Bone marrow (tissue), 2 donors: ENCODE data around the gene AKT1S1.

Source experiments
- DNase-seq, 2 donors: peaks; one replicate each; lab custom pipeline; 2025; lab: John Stamatoyannopoulos, UW

The AKT1S1 gene

GRCh38 chr19:49854378-49855263 is 22.5 kb downstream of the AKT1S1 start:
- DNase-seq: no peak

DNA sequence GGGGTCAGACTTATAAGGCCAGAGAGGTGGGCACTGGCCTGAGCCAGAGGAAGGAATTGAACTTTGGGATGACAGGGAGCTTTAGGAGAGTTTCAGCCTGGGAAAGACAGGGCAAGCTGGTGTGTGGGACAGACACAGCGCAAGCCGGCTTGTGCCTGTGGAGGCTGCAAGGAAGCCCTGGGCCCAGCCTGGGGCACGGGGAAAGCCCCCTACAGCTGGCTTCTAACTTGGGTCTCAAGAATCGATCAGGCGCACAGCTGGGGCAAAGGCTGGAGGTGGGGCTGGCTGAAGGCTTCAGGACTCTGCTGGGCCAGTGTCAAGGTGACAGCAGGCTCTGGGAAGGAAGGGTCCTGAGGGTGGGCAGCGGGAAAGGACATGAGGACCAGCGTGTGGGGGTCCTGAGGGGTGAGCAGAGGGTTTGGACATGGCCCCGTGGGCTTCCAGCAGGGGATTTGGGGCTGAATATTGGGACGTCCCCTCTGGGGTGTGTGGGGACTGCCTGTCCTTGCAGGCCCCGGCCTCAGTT is 23.2 kb downstream of the AKT1S1 start:
- no peak for DNase-seq

GRCh38 chr19:49852631-49853126 is 24.5 kb downstream of the AKT1S1 start:
- DNase-seq: no peak

GRCh38 chr19:49851456-49852259 is 25.5 kb downstream of the AKT1S1 start:
- DNase-seq: no peak

DNA sequence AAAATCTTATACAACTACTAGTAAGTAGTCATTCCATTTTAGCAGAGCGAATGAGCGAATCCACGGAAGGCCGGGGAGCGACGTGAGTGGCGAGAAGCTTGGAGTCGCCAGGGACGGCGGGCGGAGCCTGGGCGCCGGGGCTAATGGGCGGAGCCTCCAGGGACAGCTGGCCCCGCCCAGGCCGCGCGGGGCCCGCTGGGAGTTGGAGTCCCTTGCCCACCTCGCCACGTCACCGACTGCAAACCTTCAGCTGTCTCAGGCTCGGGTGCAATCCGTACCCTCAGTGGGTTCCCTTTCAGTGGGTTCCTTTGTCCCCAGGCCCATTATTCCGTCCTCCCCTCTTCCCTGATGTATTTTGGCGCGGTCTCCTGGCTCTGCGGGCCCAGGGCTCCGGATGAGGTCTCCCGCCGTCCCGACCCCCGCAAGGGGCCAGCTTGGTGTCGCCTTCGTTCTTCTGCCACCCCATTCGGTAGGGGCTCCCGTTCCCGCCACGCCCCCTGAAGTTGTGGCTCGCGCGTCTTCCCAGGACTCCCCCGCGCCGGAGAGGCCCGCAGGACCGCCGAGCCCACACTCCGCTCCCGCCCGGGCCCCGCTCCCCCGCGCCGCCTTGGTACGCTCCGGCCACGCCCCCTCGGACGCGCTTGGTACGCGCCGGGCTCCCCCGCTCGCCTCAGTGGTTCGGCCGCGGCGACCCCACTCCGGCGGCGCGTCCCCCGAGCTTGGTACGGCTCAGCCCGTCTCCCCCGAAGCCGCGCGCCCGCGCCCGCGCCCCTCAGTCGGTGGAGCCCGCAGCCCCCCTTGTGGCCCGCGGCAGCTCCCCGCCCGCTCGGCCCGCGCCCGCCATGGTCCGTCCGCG is 26.4 kb downstream of the AKT1S1 start, which contains the start of gene PTOV1:
TSS of gene PTOV1 (plus strand) at position 673 of the 856 bp plus-strand sequence.
- peak; percentile 79 to 92 for DNase-seq

GRCh38 chr19:49850221-49850486 is 27.0 kb downstream of the AKT1S1 start:
- no peak for DNase-seq

DNA sequence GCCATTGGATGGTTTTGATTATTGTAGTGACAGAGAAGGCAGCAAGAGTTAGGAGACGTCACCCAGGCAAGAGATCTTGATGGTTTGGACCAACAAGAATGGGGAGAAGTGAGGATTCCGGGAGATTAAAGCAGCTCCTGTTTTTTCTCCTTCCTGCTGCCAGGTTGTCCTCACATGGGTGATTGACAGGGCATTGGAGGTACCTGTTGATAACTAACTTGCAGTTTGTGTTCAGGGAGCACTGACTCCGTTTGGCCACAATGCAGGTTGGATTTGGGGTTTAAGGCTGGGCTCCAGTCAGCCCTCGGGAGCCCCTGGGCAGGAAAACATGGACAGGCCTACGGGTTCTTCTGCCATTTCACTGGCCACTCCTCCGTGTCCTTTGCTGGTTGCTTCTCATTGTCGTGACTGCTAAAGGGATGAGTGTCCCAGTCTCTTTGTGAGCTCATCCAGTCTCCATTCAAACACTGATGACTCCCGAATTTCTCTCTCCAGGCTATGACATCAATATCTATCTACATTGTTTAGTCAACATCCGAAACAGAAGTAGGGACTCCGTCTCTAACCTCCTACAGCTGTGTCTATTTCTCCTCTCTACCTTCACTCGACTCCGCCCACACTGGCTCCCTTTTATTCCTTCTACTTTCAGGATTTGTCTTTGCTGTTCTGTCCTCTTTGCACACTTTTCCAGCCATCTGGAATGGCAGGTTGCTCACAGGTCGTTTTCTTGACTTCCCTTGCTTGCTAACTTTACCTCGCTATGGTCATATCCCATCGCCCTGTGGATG is 27.5 kb downstream of the AKT1S1 start:
- DNase-seq: no peak

DNA sequence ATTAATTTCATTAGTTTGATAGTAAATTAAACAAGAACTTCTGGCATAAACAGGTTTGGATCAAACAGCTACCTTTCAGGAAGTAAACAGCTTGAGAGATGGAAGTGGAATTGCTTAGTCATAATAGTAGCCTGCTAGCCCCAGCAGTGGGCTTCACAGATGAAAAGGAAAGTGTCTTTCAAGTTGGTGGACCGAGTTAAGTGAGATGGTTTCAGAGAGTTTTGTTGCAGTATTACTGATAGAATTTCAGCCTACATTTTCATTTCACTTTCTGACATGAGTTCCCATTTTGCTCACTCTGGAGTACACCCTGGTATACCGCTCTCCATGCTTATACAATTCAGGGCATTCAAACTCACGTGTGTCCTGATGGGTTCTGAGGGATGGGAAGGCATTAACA is 28.2 kb downstream of the AKT1S1 start:
- DNase-seq: no peak

- peak in 1 of 2 donors; percentile 74 for DNase-seq
Observed at GRCh38 chr19:49847731-49848696, 29.1 kb downstream of the AKT1S1 start.

GRCh38 chr19:49846408-49846807 is 30.7 kb downstream of the AKT1S1 start:
- no peak for DNase-seq

DNA sequence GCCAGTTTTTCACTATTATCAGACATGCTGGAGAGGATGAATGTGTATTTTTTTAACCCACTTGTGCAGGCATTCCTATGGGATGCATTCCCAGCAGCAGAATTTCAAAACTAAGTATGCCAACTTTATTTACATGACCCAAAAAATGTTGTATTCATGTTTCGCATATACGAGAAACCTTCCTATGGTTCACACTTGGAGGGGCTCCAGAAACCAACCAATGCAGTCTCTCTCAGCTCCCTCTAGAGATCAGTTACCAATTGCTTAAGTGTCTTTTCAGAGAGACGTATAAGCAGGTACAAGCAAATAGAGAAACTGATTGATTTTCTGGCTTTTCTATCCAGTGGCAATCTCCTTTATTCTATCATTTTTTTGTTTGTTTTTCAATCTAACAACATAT is 31.7 kb downstream of the AKT1S1 start:
- DNase-seq: no peak

DNA sequence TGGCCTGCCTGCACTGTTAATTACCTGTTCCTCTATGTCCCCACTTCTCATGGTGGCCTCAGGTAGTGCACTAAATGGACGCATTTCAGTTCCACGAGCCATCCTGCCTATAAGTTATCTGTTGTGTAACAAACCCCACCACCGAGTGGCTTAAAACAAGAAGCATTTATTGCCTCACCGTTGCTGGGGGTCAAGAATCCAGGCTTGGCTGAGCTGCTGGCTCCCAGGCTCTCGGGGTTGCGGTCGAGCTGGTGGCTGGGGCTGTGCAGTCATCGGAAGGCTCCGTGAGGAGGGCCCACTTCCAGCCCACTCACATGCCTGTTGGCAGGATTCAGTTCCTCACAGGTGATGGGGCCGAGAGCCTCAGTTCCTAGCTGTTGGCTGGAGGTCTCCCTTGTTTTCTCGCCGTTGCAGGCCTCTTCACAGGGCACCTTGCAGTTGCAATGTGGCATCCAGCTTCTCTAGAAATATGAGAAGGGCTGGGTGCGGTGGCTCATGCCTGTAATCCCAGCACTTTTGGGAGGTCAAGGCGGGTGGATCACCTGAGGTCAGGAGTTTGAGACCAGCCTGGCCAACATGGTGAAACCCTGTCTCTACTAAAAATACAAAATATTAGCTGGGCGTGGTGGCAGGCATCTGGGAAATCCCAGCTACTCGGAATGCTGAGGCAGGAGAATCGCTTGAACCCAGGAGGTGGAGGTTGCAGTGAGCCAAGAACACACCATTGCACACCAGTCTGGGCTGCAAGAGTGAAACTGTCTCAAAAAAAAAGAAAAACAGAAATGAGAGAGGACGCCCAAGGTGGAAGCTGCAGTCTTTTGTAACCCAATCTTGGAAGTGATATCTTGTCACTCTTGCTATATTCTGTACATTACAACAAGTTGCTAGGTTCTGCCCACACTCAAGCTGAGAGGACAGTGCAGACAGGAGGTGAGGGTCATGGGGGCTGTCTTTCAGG is 32.7 kb downstream of the AKT1S1 start:
- no peak for DNase-seq

- DNase-seq: no peak
Observed at GRCh38 chr19:49843265-49843664, 33.9 kb downstream of the AKT1S1 start.

GRCh38 chr19:49840736-49841249 is 36.4 kb downstream of the AKT1S1 start:
- DNase-seq: no peak

- no peak for DNase-seq
Observed at GRCh38 chr19:49840321-49840720, 36.8 kb downstream of the AKT1S1 start.

GRCh38 chr19:49839713-49840112 is 37.4 kb downstream of the AKT1S1 start:
- DNase-seq: no peak

- DNase-seq: no peak
Observed at GRCh38 chr19:49838885-49839588, 38.1 kb downstream of the AKT1S1 start.

GRCh38 chr19:49837425-49837824 is 39.7 kb downstream of the AKT1S1 start:
- DNase-seq: no peak
